Measurements from ENCODE around the gene CACNA1D. TPM values are rescaled to one million over a fixed set of nuclear protein-coding genes. Genes with fewer than 3 reads are reported as not detected.

Gene CACNA1D
- total RNA-seq, 1 experiment from 2014 or later = 1.1 TPM

DNA sequence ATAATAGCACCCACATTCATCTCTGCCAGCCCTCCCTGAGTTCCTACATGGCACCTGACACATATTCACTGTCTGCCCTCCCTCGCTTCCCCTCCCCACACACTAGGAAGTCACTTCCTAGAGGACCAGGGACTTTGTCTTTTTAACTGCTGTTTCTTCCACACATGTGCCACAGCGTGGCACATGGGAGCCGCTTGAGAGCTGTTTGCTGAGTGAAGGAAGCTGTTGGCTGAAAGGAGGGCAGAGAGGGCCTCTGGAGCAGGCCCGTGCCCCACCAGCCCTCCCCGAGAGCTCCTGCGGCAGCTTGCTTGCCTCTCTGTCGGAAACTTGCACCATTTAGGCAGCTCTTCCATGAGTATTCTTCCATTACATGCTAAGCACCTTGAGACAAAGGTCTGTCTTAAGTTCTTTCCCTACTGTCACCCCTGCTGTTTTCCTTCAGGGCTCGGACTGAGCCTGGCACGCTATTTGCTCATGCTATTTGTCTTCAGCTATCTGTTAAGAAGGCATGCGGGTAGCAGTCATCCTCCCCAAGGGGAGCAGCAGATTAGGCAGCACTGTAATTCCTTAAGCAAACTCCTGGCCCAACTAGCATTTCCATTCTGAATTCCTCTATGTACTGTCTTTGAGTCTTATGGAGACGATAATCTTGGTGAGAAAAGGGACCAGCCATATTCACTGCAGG, 72.2 kb downstream of the CACNA1D start:
- ATAC-seq = no peak
- Histone ChIP-seq H3K9me2 (ENCODE audit: insufficient read depth) (no peaks in the 10 kb centered on the region), H3K9ac (ENCODE audit: low read length) (no peak overlapping the region), H3K4me1 (ENCODE audit: control insufficient read depth in 1 of 2, insufficient read depth in 2 of 2, low read length in 2 of 2) (peaks cover 13 to 16% of the 10 kb centered on the region in 2 experiments), H3K79me2 (ENCODE audit: insufficient read depth, low read length) (no peaks in the 10 kb centered on the region), H2AFZ (ENCODE audit: low read depth, low read length, poor library complexity, severe bottlenecking) (no peak overlapping the region), H3K27me3 (ENCODE audit: insufficient read depth, low read length) (no peaks in the 10 kb centered on the region), H3K27ac (ENCODE audit: low read depth, low read length) (no peak overlapping the region), H3K9me3 (ENCODE audit: control insufficient read depth in 1 of 2, insufficient read depth in 1 of 2, low read depth in 1 of 2, low read length in 2 of 2) (no peaks in the 10 kb centered on the region), H4K20me1 (ENCODE audit: insufficient read depth) (no peaks in the 10 kb centered on the region), H3K4me3 (replicated peaks in 1 of 2; ENCODE audit: low read depth in 1 of 2, low read length in 2 of 2) (no peak overlapping the region), H3K36me3 (ENCODE audit: control insufficient read depth in 1 of 2, insufficient read depth in 2 of 2, low read length in 2 of 2) (no peaks in the 10 kb centered on the region), H3K4me2 (ENCODE audit: low read length) (no peak overlapping the region)
- BruUV-seq (replicated peaks) = no TSS peak
- CTCF ChIA-PET = no interaction called here
- POLR2A ChIA-PET = no interaction called here
- no peak for DNase-seq (ENCODE audit: low read depth, low spot score)
- RAD21 ChIA-PET (ENCODE audit: low non-redundant PET in 1 of 2, low total read pairs in 2 of 2, uncharacterized antibody in 2 of 2, unreplicated experiment in 2 of 2) = interaction anchor here in 1 of 2 experiments (0.6 kb wide), 1 partner anchor 89 kb away, joined by 4 read pairs; no protein-coding TSS in a partner anchor
- intact Hi-C loops (cut with micrococcal nuclease) = no loop called here
- TF ChIP-seq ZBTB33 (IDR thresholded peaks at IDR 0.05; ENCODE audit: extremely low read depth, insufficient replicate concordance, low read length) = no peak
- TF ChIP-seq CEBPB (IDR thresholded peaks at IDR 0.05; ENCODE audit: low read depth) = no peak
- TF ChIP-seq YY1 (IDR thresholded peaks at IDR 0.05; ENCODE audit: extremely low read depth, insufficient replicate concordance, low read depth, low read length) = no peak
- TF ChIP-seq, protein P1, sequence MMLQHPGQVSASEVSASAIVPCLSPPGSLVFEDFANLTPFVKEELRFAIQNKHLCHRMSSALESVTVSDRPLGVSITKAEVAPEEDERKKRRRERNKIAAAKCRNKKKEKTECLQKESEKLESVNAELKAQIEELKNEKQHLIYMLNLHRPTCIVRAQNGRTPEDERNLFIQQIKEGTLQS (IDR thresholded peaks at IDR 0.05) = no peak
- no peak for TF ChIP-seq SP1 (IDR thresholded peaks at IDR 0.05; ENCODE audit: low read depth)
- no peak for TF ChIP-seq SRF (IDR thresholded peaks at IDR 0.05; ENCODE audit: low read depth)
- no peak for TF ChIP-seq ZFX (IDR thresholded peaks at IDR 0.05)

Measured in HCT116 (cell line).